NCI-H2196 (cell line): ENCODE measurements around the gene IL1A.
"Not testable (repeated sequence)": the region's sequence is repeated elsewhere in the genome, so short reads cannot be mapped to it uniquely, and the experiment has no call there.

Source experiments
- DNase-seq: peaks from one replicate; lab custom pipeline; 2025; ENCODE audit not compliant: unreplicated experiment; lab: John Stamatoyannopoulos, UW

The IL1A gene, protein sequence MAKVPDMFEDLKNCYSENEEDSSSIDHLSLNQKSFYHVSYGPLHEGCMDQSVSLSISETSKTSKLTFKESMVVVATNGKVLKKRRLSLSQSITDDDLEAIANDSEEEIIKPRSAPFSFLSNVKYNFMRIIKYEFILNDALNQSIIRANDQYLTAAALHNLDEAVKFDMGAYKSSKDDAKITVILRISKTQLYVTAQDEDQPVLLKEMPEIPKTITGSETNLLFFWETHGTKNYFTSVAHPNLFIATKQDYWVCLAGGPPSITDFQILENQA

DNA sequence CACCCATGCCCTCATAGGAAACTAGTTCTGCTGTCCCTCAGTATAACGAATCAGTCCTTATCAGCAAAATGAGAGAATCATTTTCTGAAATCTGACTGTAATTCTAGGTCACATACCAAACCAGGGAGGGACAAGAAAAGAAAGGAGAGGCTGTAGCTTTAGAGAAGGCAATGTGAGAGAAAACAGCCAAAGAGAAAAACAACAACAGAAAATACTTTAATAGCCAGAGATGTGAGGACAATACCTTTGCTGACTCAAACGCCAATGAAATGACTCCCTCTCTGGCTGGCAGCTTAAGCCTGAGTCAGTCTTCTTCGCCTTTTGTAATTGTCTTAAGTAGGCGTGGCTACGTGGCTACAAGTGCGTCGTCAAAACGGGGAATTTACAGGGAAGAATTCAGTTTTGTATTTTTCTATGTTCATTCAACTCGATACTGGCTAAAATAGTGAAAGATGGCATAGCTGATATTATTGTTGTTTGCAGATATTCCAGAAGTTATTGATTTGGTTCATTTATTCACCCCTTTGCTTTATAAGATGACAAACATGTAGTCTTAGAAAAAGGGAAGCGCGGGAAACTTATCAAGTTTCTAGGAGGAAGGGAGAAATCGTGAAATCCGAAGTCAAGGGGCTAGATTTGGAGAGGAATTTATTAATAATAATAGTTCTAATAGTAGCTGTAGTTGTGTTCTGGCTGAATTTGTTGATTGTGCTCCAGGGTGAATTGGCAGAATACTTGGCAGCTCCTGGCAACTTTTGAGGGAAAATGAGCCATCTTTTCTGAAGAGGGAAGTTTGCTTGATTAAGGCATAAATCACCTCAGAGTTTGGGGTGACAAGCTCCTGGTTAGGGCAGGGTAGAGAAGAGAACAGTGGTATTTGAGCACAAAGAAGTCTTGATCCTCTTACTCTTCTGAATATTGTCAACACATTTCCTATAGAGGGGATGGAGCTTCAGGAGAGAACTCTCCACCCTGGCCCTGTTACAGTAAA is at the start of gene IL1A:
Gene IL1A, minus strand, starts transcription at position 295 of the 991 bp plus-strand sequence. CDS start 723 bp downstream, outside the sequence.
- no peak for DNase-seq

DNA sequence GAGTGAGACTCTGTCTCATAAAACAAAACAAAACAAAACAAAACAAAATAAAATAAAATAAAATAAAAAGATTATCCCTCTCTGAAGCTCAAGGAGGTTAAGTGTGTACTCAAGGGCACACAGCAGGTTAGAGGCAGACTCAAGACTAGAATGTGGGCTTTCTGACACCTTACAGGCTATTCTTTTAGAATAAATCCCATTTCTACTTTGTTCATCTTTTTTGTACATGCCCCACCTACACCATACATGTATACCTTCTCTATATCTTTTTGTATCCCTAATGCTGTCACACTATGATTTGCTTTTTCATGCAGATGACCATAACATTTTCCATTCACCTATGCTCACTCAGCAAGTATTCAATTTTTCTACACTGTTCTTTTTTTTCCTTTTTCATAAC is 49.7 kb upstream of the IL1A start:
- no peak for DNase-seq

DNA sequence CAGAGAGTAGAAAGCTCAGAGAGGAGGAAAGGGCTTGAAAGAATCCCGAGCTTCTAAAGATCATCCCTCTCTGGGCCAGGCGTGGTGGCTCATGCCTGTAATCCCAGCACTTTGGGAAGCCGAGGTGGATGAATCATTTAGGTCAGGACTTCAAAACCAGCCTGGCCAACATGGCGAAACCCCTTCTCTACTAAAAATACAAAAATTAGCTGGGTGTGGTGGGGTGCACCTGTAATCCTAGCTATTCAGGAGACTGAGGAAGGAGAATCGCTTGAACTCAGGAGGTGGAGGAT is 49.3 kb upstream of the IL1A start:
- not testable (repeated sequence) for DNase-seq

DNA sequence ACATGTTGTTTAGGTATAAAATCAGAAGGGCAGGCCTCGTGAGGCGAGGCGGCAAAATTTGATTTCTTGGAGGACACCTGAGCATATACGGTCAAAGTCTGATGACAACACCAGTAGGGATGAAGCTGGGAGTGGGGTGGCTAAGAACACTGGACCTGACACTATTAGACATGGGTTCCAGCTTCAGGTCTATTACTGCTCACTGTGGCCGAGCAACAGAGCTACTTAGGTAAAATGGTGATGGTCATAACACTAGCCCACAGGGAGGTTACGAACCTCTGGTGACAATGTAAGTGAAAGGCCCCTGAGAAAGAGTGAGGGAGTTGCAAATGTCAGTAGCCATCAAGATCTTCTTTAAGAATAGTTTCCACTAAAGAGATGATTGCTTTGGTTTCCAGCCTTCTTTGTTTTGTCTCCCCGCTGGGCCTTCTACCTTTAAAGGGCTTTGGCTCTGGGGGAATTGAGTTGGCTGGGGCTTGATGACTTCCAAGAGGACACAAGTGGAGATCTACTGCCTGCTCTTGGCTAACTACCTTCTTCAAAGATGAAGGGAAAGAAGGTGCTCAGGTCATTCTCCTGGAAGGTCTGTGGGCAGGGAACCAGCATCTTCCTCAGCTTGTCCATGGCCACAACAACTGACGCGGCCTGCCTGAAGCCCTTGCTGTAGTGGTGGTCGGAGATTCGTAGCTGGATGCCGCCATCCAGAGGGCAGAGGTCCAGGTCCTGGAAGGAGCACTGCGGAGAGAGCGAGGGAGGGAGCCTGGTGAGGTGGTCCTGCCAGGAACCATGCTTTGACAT is 48.7 kb upstream of the IL1A start:
- no peak for DNase-seq

DNA sequence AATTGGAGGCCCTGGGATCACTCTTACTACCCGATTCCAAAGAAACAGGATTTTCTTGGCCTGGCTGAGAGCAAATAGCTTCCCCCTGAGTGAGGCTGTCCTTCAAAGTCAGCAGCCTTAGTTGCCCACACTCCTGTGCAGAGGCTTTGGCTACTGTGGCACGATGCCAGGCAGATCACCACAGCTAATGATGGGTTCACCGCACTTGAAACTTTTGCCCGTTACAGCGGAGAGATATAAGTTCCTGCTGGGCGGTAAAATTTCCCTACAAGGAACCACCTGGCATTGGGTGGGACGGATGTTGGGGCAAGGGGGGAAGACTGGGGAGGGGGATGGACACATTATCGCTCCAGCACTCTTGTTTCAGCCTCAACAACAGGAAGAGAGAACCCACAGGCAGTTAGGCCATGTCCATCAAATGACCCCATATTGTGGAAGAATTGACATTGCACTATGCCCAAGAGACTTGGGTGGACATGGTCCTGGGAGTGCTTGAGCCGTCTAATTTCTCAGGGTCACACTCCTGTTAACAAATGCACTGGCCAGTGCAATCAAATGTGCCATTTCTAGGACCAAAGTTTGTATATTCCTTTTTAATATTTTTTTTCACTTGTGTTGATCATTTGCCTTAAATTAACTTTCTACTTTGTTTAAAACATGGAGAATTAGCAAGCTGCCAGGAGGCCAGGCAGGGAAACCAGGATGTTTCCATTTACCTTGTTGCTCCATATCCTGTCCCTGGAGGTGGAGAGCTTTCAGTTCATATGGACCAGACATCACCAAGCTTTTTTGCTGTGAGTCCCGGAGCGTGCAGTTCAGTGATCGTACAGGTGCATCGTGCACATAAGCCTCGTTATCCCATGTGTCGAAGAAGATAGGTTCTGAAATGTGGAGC is 47.9 kb upstream of the IL1A start:
- no peak for DNase-seq

DNA sequence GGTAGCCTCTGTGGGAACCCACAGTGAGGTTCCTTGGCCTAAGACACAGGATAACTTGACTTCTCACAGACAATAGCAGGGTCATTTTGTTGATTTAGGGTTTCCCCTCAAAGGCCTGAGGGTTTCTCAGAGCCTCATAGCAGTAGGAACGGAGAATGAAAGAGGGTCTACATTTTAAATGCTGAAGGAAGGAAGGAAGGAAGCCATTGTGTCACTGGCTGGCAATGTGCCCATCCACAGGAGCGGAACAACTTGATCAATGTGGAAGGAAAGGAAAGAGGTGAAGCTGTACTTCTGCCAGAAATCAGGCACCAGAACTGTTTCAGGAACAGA is 47.2 kb upstream of the IL1A start:
- DNase-seq: no peak

DNA sequence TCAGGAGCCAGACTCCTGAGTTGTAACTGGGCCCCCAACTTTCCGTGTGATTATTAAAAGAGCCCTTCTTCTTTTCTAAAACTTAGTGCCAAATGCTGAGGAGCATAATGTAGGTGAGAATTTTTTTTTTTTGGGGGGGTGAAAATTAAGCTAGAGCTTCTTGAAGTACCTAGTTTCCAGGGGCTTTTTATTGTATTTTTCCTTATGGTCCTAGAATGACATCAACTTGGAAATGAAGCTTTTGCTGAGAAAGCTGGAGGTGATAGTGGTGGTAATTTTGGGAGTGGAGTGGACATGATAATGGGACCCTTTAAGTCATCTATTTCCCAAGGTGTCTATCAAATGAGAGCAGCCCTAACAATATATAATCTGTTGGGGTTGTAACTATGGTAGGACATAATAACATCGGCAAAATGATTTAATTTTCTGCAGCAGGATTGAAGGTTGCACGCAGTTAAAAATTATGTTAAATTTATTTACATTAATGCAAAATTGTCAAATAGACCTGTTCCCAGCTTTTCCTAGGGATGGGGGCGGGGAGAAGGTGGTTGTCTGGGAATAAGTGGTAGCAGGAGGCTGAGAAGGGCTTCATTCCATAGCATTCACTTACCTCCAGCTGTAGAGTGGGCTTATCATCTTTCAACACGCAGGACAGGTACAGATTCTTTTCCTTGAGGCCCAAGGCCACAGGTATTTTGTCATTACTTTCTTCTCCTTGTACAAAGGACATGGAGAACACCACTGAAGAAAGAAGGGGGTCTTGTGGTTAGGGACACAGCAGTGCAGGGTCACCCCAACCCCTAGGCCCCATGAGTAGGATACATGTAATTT is 46.6 kb upstream of the IL1A start:
- no peak for DNase-seq

DNA sequence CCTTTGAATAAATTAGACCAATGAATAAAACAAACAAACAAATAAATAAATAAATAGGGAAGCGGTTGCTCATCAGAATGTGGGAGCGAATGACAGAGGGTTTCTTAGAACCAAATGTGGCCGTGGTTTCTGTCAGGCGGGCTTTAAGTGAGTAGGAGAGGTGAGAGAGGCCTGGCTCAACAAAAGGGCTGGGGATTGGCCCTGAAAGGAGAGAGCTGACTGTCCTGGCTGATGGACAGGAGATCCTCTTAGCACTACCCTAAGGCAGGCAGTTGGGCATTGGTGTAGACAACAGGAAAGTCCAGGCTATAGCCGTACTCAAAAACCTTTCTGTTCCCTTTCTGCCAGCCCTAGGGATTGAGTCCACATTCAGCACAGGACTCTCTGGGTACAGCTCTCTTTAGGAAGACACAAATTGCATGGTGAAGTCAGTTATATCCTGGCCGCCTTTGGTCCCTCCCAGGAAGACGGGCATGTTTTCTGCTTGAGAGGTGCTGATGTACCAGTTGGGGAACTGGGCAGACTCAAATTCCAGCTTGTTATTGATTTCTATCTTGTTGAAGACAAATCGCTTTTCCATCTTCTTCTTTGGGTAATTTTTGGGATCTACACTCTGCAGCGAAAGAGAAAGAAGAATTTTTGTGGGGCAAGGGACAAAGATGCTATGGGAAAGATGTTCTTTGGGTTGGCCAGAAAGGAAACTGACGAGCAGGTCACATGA is 45.8 kb upstream of the IL1A start:
- DNase-seq: no peak

DNA sequence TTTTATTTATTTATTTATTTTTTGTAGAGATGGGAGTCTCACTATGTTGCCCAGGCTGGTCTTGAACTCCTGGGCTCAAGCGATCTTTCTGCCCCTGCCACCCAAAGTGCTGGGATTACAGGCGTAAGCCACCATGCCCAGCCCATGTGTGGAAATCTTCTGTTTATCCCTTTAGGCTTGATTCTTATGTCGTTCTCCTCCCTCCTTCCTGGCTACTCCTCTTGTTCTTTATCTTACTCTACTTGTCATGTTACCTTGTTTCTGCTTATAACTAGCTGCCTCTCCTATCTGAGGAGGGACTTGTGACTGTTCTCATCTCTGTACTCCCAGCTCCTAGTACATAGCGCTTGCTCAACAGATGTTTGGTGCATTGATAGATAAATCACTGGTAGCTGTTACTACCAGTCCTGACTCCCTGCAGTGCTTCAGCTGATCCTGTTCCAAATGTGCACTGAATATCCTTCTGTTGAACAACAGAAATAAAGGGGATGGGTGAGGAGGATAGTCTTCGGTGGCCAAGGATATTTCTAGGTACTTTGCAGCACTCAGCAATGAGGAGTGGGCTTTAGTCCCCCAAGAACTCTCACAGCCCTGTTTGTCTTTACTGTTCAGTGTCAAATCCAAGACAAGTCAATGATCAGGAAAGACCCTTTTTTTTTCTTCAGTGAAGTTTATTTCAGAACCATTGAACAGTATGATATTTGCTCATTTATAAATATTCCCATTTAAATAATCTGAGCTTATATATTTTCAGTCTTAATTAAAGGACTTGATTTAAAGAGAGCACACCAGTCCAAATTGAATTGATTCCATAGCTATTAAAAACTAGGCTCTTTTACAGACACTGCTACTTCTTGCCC is 45.0 kb upstream of the IL1A start:
- no peak for DNase-seq

DNA sequence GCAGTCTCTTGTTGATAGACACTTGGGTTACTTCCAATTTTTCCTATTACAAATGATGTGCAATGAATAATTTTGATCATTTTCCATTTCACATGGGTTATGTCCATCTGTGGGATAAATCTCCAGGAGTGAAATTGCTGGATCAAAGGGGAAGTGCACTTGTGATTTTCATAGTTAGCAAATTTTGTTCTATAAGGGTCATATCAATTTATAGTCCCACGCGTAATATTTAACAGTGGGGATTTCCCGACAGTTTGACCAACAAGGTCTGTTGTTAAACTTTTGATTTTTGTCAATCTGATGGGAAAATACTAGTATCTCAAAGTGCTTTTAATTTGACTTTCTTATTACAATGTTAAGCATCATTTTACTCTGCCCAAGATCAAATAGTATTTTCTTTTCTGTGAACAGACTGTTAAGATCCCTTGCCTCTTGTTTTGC is 44.0 kb upstream of the IL1A start:
- no peak for DNase-seq

DNA sequence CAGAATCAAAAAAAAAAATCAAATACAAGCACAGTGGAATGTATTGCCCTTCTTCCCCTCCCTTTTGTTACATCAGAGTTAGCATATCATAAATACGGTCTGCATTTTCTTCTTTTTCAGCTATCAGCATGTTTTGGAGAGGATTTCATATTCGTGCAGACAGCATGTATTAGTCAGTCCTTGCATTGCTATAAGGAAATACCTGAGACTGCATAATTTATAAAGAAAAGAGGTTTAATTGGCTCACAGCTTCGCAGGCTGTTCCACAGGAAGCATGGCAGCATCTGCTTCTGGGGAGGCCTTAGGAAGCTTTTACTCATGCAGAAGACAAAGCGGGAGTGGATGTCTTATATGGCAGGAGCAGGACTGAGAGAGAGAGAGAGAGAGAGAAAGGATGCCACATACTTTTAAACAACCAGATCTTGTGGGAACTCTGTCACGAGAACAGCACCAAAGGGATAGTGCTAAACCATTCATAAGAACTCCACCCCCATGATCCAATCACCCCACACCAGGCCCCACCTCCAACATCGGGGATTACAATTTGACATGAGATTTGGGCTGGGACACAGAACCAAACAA is 43.4 kb upstream of the IL1A start:
- DNase-seq: no peak

DNA sequence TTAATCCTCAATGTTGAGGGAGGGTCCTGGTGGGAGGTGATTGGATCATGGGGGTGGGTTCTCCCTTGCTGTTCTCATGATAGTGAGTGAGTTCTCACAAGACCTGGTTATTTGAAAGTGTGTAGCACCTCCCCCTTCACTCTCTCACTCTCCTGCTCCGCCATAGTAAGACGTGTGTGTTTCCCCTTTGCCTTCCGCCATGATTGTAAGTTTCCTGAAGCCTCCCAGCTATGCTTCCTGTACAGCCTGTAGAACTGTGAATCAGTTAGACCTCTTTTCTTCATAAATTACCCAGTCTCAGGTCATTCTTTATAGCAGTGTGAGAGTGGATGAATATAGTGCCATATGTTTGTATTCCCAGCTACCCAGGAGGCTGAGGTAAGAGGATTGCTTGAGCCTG is 42.7 kb upstream of the IL1A start:
- no peak for DNase-seq

DNA sequence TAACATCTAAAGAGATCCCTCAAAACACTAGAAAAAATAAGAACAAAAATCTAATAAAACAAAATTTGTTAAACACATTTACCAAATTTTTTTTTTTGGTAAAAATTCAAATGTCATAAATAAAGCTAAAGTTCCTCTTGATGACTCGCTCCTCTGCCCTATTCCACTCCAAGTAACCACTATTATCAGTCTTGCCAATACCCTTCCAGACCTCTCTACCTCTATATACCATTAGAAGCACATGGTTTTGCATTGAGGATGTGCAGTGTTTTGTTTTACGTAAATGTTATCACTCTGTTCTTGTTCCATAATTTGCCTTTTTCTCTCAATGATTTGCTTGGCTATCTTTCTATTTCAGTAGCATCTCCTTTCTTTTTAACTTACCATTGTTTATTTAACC is 41.4 kb upstream of the IL1A start:
- no peak for DNase-seq

DNA sequence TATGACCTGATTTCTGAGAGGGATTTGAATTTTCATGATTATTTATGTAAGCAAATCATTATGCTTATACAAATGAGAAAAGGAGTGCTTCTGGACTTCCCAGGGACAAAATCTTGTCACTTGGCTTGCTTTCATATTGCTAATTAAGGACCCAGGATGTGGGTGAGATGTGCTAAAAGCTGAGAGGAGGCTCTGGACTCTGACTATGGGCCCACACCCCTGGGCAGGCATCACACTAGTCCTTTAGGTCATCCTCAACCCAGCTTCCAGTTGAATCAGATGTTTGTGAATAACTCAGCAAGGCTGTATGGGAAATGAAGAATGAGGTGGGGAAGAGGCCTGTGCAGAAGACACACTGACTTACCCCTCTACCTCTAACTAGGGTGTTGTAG is 40.4 kb upstream of the IL1A start:
- no peak for DNase-seq

DNA sequence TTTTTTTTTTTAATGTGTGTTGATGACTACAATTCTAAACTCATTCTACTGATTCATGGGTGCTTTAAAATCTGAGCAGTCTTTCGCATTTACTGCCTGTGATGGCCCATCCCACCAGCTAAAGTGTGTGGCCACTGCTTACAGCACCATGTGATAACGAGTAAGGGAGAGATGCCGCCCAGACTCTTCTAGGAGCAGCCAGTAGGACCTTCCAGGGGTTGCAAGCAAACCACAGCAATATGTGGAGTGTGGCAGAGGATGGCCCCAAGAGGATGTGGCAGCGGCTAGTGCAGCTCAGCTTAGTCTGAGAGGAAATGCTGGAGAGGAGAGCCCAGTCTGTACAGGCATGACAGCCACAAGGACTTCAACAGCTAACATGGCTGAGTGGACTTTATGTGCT is 37.4 kb upstream of the IL1A start:
- DNase-seq: no peak

DNA sequence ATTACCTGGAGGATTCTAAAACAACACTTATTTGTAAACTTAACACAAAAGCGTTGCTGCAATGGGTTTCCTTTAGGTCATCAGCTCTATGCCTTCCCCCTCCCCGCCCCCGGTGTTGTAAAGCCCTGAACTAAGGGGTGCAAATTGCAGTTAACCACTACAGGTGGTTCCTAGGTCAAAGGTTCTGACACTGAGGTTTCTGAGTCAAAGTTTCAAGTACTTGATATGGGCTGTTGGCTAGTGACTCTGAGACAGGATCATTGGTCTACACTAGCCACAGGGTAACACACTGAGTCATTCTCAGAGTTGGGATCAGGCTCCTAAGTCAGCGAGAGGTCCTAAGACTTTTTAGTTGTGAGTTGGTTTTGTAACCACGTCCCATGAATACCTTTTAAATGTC is 36.8 kb upstream of the IL1A start:
- no peak for DNase-seq

DNA sequence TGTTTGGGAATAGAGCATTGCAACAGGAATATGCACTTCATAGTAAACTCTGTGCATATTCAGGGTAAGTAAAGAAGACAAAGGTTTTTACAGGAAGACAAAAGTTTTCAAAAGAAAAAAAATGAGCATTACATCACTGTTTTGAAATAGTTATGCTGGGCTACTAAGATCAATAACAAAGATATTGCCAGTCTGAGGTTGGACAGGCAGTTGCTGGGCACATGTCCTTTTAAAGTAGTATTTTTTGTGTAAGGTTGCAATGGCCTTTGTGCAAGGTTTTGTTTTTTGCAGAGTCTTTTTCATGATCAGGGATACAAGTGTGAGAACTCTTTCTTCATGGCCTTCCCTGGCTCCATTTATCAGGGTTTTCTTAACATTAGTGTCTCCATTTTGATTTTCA is 36.0 kb upstream of the IL1A start:
- DNase-seq: no peak

DNA sequence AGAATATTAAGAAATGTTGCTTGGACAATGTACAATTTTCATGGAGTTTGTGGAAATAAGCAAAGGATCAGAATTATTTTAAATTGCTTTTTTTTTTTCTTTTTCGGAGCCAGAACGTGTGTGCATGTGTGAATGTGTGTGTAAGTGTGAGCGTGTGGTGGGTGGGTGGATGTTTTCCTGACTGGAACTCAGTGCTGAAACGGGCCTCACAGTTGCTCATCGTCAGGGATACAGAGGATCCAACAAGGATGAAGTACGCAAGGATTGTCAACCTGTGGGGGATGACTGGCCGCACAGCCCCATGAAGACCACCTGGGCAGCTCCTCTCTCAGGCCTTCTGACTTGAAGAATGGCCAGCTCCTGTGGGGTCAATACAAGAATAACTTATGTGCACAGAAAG is 34.8 kb upstream of the IL1A start:
- no peak for DNase-seq
